Measurements from ENCODE around the gene ST6GALNAC5. TPM values are rescaled to one million over a fixed set of nuclear protein-coding genes. Genes with fewer than 3 reads are reported as not detected.

The ST6GALNAC5 gene
- total and polyA plus RNA-seq, 2 experiments from 2014 or later = 4.1 to 19.2 TPM

DNA sequence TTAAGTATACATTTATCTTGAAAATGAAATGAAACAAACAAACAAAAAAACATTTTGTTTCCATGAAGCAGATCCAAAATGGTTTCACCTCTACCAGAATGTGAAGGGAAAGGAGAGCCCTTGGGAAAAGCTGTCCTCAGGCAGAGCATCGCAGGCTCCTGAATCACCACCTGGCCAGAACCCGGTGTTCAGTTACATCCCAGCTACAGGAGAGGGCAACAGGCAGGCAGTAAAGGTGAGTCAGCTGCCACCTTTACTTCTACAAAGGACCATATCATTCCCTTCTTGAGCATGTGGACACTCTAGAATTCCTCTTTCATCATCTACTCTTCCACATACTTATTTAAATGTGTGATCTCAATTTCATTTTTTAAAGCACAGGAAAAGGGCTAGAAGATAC is 200.7 kb downstream of the ST6GALNAC5 start (continued):
- TF ChIP-seq, protein P1, sequence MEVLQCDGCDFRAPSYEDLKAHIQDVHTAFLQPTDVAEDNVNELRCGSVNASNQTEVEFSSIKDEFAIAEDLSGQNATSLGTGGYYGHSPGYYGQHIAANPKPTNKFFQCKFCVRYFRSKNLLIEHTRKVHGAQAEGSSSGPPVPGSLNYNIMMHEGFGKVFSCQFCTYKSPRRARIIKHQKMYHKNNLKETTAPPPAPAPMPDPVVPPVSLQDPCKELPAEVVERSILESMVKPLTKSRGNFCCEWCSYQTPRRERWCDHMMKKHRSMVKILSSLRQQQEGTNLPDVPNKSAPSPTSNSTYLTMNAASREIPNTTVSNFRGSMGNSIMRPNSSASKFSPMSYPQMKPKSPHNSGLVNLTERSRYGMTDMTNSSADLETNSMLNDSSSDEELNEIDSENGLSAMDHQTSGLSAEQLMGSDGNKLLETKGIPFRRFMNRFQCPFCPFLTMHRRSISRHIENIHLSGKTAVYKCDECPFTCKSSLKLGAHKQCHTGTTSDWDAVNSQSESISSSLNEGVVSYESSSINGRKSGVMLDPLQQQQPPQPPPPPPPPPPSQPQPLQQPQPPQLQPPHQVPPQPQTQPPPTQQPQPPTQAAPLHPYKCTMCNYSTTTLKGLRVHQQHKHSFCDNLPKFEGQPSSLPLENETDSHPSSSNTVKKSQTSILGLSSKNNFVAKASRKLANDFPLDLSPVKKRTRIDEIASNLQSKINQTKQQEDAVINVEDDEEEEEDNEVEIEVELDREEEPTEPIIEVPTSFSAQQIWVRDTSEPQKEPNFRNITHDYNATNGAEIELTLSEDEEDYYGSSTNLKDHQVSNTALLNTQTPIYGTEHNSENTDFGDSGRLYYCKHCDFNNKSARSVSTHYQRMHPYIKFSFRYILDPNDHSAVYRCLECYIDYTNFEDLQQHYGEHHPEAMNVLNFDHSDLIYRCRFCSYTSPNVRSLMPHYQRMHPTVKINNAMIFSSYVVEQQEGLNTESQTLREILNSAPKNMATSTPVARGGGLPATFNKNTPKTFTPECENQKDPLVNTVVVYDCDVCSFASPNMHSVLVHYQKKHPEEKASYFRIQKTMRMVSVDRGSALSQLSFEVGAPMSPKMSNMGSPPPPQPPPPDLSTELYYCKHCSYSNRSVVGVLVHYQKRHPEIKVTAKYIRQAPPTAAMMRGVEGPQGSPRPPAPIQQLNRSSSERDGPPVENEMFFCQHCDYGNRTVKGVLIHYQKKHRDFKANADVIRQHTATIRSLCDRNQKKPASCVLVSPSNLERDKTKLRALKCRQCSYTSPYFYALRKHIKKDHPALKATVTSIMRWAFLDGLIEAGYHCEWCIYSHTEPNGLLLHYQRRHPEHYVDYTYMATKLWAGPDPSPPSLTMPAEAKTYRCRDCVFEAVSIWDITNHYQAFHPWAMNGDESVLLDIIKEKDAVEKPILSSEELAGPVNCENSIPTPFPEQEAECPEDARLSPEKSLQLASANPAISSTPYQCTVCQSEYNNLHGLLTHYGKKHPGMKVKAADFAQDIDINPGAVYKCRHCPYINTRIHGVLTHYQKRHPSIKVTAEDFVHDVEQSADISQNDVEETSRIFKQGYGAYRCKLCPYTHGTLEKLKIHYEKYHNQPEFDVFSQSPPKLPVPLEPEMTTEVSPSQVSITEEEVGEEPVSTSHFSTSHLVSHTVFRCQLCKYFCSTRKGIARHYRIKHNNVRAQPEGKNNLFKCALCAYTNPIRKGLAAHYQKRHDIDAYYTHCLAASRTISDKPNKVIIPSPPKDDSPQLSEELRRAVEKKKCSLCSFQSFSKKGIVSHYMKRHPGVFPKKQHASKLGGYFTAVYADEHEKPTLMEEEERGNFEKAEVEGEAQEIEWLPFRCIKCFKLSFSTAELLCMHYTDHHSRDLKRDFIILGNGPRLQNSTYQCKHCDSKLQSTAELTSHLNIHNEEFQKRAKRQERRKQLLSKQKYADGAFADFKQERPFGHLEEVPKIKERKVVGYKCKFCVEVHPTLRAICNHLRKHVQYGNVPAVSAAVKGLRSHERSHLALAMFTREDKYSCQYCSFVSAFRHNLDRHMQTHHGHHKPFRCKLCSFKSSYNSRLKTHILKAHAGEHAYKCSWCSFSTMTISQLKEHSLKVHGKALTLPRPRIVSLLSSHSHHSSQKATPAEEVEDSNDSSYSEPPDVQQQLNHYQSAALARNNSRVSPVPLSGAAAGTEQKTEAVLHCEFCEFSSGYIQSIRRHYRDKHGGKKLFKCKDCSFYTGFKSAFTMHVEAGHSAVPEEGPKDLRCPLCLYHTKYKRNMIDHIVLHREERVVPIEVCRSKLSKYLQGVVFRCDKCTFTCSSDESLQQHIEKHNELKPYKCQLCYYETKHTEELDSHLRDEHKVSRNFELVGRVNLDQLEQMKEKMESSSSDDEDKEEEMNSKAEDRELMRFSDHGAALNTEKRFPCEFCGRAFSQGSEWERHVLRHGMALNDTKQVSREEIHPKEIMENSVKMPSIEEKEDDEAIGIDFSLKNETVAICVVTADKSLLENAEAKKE (CRISPR knock-in tag; IDR thresholded peaks at IDR 0.05) = 0 out of 2 replicates have a peak, but pooled peaks have one; percentile 6

DNA sequence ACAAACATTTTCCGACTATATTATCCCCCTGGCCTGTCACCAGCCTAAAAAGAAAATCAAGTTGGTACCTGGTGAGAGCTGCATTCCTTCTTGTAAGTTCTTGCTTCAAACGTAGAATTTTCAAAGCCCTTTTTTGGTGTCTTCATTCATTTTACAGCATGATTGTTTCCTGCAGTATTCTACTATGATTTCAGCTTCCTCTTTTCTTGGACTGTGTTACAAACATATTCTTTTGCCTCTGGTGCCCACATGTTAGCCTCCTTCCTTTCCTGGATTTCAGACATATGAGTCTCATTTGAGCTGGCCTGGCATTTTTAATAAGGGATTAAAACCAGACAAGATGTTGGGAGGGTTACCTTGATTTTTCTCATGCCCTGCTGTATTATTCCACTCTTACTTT is 209.5 kb downstream of the ST6GALNAC5 start:
- no peaks in the 10 kb centered on the region for H3K36me3 ChIP-seq (ENCODE audit: insufficient read depth)
- H3K9me3 Mint-ChIP-seq = no peaks in the 10 kb centered on the region
- H3K27ac Mint-ChIP-seq = no peak overlapping the region
- H3K4me3 ChIP-seq = no peak overlapping the region
- no peaks in the 10 kb centered on the region for H4K20me1 ChIP-seq (replicated peaks; ENCODE audit: insufficient read depth)
- no peaks in the 10 kb centered on the region for H3K27me3 ChIP-seq (ENCODE audit: insufficient read depth)
- H3K27ac ChIP-seq (ENCODE audit: low read depth) = no peak overlapping the region
- H3K4me2 ChIP-seq = no peak overlapping the region
- H3K4me1 ChIP-seq (ENCODE audit: insufficient read depth) = peaks cover 22% of the 10 kb centered on the region
- H3K9me2 ChIP-seq (ENCODE audit: insufficient read depth) = no peaks in the 10 kb centered on the region
- peaks cover under 1% of the 10 kb centered on the region for H3K27me3 Mint-ChIP-seq (ENCODE audit: insufficient read depth, low read depth, poor library complexity)
- DNase-seq (ENCODE audit: low spot score) (no peak), ATAC-seq (no peak)
- H3F3A ChIP-seq (replicated peaks; ENCODE audit: low read depth) = no peaks in the 10 kb centered on the region
- peaks cover 17% of the 10 kb centered on the region for H3K4me1 Mint-ChIP-seq
- no peak overlapping the region for H3K4me3 Mint-ChIP-seq
- H3K79me2 ChIP-seq (replicated peaks; ENCODE audit: insufficient read depth) = no peaks in the 10 kb centered on the region
- no peak overlapping the region for H2AFZ ChIP-seq
- H3K36me3 Mint-ChIP-seq (ENCODE audit: low read depth) = no peaks in the 10 kb centered on the region
- no peak for TF ChIP-seq ZNF331 (CRISPR knock-in tag; IDR thresholded peaks at IDR 0.05; ENCODE audit: low read depth)
- no peak for TF ChIP-seq ZNF114 (CRISPR knock-in tag; IDR thresholded peaks at IDR 0.05)
- no peak for TF ChIP-seq JUNB (IDR thresholded peaks at IDR 0.05; ENCODE audit: unreplicated experiment)
- TF ChIP-seq, protein P2, sequence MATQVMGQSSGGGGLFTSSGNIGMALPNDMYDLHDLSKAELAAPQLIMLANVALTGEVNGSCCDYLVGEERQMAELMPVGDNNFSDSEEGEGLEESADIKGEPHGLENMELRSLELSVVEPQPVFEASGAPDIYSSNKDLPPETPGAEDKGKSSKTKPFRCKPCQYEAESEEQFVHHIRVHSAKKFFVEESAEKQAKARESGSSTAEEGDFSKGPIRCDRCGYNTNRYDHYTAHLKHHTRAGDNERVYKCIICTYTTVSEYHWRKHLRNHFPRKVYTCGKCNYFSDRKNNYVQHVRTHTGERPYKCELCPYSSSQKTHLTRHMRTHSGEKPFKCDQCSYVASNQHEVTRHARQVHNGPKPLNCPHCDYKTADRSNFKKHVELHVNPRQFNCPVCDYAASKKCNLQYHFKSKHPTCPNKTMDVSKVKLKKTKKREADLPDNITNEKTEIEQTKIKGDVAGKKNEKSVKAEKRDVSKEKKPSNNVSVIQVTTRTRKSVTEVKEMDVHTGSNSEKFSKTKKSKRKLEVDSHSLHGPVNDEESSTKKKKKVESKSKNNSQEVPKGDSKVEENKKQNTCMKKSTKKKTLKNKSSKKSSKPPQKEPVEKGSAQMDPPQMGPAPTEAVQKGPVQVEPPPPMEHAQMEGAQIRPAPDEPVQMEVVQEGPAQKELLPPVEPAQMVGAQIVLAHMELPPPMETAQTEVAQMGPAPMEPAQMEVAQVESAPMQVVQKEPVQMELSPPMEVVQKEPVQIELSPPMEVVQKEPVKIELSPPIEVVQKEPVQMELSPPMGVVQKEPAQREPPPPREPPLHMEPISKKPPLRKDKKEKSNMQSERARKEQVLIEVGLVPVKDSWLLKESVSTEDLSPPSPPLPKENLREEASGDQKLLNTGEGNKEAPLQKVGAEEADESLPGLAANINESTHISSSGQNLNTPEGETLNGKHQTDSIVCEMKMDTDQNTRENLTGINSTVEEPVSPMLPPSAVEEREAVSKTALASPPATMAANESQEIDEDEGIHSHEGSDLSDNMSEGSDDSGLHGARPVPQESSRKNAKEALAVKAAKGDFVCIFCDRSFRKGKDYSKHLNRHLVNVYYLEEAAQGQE (IDR thresholded peaks at IDR 0.05; ENCODE audit: unreplicated experiment) = no peak
- TF ChIP-seq, protein P3, sequence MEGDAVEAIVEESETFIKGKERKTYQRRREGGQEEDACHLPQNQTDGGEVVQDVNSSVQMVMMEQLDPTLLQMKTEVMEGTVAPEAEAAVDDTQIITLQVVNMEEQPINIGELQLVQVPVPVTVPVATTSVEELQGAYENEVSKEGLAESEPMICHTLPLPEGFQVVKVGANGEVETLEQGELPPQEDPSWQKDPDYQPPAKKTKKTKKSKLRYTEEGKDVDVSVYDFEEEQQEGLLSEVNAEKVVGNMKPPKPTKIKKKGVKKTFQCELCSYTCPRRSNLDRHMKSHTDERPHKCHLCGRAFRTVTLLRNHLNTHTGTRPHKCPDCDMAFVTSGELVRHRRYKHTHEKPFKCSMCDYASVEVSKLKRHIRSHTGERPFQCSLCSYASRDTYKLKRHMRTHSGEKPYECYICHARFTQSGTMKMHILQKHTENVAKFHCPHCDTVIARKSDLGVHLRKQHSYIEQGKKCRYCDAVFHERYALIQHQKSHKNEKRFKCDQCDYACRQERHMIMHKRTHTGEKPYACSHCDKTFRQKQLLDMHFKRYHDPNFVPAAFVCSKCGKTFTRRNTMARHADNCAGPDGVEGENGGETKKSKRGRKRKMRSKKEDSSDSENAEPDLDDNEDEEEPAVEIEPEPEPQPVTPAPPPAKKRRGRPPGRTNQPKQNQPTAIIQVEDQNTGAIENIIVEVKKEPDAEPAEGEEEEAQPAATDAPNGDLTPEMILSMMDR (conservative IDR thresholded peaks at IDR 0.05; ENCODE audit: low read depth in 2 of 2) = no peak
- TF ChIP-seq EZH2phosphoT487 (IDR thresholded peaks at IDR 0.05; ENCODE audit: unreplicated experiment) = no peak
- TF ChIP-seq CREB1 (CRISPR knock-in tag; IDR thresholded peaks at IDR 0.05; ENCODE audit: low read depth) = no peak
- TF ChIP-seq NANOG (IDR thresholded peaks at IDR 0.05; ENCODE audit: borderline replicate concordance) = no peak
- no peak for TF ChIP-seq POLR2AphosphoS5 (IDR thresholded peaks at IDR 0.05; ENCODE audit: low read depth)
